IPS-18a (cell line): ENCODE results near the gene CDCA4.

Experiments used
- H3K27ac ChIP-seq: one replicate; pipeline ENCODE4 v1.5.1; 2013; ENCODE audit warnings: low read length
- H3K27me3 ChIP-seq: one replicate; pipeline ENCODE4 v1.6.1; 2013; ENCODE audit warnings: mild to moderate bottlenecking, low read length; ENCODE audit not compliant: control insufficient read depth, insufficient read depth
- H3K36me3 ChIP-seq: one replicate; pipeline ENCODE4 v1.6.1; 2013; ENCODE audit warnings: low read depth, low read length; ENCODE audit not compliant: control insufficient read depth
- H3K4me1 ChIP-seq: one replicate; pipeline ENCODE4 v1.6.1; 2013; ENCODE audit warnings: low read depth, low read length; ENCODE audit not compliant: control insufficient read depth
- H3K4me3 ChIP-seq: one replicate; pipeline ENCODE4 v1.5.1; 2013; ENCODE audit warnings: low read length
- H3K9ac ChIP-seq: one replicate; pipeline ENCODE4 v1.6.1; 2013; ENCODE audit warnings: mild to moderate bottlenecking, low read length, moderate library complexity
- H3K9me3 ChIP-seq: one replicate; pipeline ENCODE4 v1.6.1; 2013; ENCODE audit warnings: low read depth, low read length; ENCODE audit not compliant: control insufficient read depth

Gene CDCA4

DNA sequence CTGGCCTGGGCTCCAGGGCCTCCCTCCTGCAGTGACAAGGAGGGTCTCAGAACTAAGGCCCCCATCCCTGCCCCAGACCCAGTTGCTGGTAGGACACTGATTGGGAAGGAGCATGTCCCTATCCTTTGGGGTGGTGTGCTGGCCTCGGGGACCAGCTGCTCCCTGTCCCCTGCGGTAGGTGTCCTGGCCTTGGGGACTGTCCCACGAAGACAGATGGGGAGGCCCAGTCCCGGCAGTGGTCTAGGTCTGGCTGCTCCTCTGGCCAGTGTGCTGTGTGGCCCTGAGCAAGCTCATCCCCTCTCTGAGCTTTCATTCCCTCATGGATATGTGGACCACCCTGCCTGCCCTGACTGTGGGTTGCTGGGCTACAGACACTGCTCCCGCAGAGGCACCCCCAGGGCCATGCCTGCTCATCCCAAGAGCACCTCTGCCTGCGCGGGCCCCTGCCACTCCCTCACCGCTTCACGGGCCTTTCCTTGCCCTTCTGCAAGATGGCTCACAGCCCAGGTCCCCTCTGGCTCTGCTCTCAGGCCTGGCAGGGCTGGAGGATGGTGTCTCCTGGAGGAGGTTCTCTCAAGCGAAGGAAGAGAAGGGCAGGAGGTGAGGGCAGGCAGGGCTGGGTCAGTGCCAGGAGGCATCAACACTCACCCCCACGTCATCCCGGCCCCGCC, 55.2 kb downstream of the CDCA4 start:
- no peaks in the 10 kb centered on the region for H3K36me3 ChIP-seq
- peaks cover 13% of the 10 kb centered on the region for H3K27me3 ChIP-seq
- H3K9ac ChIP-seq: no peak overlapping the region
- H3K9me3 ChIP-seq: no peaks in the 10 kb centered on the region
- no peak overlapping the region for H3K27ac ChIP-seq
- no peak overlapping the region for H3K4me3 ChIP-seq
- peaks cover 7% of the 10 kb centered on the region for H3K4me1 ChIP-seq

DNA sequence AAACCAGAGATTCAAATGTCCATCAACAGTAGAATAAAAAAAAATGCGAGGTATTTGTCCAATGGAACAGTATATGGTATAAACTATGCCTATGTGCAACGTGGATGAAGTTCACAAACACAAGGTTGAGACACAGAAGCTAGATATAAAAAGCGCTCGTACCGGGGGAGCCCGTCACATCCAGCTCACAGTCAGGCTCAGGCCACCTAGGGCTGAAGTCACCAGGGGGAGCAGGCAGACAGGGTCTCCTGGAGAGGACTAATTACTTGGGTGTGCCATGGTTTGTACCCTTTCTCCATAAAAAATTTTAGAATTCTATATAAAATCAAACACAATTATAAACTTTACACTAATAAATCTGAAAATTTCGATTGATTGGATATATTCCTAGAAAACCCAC, 56.3 kb downstream of the CDCA4 start:
- no peaks in the 10 kb centered on the region for H3K36me3 ChIP-seq
- no peaks in the 10 kb centered on the region for H3K9me3 ChIP-seq
- H3K9ac ChIP-seq: no peak overlapping the region
- no peak overlapping the region for H3K4me3 ChIP-seq
- H3K27ac ChIP-seq: no peak overlapping the region
- peaks cover 7% of the 10 kb centered on the region for H3K4me1 ChIP-seq
- peaks cover 13% of the 10 kb centered on the region for H3K27me3 ChIP-seq
